ENCODE measurements around the gene TNFAIP8L3.

GRCh38 chr15:51016615-51017014 lies 78.1 kb downstream of the TNFAIP8L3 start:
- no peak for TF ChIP-seq ZNF70 (CRISPR knock-in tag; IDR thresholded peaks at IDR 0.05)
- no peak for TF ChIP-seq ARNTL (CRISPR knock-in tag; IDR thresholded peaks at IDR 0.05; ENCODE audit: borderline replicate concordance, low read depth)
- no peak for TF ChIP-seq ZFP3 (CRISPR knock-in tag; IDR thresholded peaks at IDR 0.05)
- no peak for TF ChIP-seq PATZ1 (CRISPR knock-in tag; IDR thresholded peaks at IDR 0.05; ENCODE audit: borderline replicate concordance)
- TF ChIP-seq GLIS3 (CRISPR knock-in tag; IDR thresholded peaks at IDR 0.05) = no peak
- no peak for TF ChIP-seq RARB (CRISPR knock-in tag; IDR thresholded peaks at IDR 0.05)
- TF ChIP-seq TOX (CRISPR knock-in tag; IDR thresholded peaks at IDR 0.05; ENCODE audit: borderline replicate concordance) = no peak

Measured in SK-N-SH treated with all-trans-retinoic acid at 6 μM for 48 hours (cell line).